ENCODE data around the gene CROT.

The CROT gene

DNA sequence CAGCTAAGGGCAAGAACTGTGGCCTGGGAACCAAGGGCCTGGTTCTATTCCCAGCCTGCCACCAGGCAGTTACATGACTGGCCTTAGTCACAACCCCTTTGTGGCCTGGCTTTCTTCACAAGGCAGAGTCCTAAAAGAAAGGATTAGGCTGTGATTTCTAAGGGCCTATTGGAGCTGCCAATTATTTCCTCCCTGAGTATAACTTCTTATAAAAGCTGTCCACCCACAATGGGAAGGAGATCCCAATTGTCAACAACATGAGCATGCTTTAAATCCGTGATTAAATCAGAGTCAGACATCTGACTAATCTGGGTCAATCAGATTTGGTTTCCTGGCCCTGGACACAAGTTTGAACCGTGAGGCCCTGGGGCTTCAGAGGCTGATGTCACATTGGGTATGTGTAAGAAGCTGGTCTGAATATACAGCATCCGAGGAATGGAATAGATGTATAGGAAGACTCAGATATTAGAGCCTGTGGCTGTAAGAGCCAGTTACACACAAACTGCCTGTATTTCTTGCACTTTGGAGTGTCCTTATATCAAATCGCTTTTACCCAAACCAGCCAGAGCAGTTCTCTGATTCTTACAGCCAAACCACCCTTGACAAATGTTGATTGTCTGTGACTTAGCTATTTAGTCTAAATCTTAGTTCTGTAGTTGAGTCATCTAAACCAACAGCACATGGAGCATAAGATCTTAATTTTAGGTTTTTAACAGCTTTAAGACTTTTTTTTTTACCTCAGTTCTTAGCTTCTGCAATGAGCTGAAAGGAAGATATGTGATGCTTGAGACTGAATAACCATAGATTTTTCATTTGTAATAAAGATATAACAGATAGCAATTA is 68.7 kb downstream of the CROT start:
- CTCF ChIA-PET = interaction anchor here (1.0 kb wide), 3 partner anchors 101 to 488 kb away, joined by 3 to 5 read pairs (median 5); no protein-coding TSS in a partner anchor
- H3K9me3 Mint-ChIP-seq = no peaks in the 10 kb centered on the region
- no peak for DNase-seq
- no peak overlapping the region for H3K4me3 Mint-ChIP-seq
- no peak overlapping the region for H3K27ac Mint-ChIP-seq
- H3K4me1 Mint-ChIP-seq = no peaks in the 10 kb centered on the region
- peaks cover 4% of the 10 kb centered on the region for H3K27me3 Mint-ChIP-seq
- H3K36me3 Mint-ChIP-seq = no peaks in the 10 kb centered on the region

DNA sequence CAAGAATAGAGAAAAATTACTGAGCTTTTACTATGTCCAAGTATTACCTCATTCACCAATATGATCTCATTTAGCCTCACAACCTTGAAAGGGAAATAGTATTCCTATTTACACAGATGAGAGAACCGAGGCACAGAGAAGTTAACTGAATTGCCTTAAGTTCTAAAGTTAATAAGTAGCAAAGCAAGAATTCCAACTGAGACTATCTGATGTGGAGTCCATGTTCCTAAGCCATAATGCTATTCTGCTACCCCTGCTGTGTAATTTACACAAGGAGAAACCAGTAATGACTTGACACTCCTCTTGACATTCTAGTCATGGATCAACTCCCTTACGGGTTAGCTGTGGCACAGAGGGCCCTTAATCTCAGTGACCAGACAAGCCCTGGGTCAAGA is 69.3 kb downstream of the CROT start:
- H3K9me3 Mint-ChIP-seq = no peaks in the 10 kb centered on the region
- H3K36me3 Mint-ChIP-seq = no peaks in the 10 kb centered on the region
- H3K4me3 Mint-ChIP-seq = no peak overlapping the region
- no peak overlapping the region for H3K27ac Mint-ChIP-seq
- peaks cover 4% of the 10 kb centered on the region for H3K27me3 Mint-ChIP-seq
- H3K4me1 Mint-ChIP-seq = no peaks in the 10 kb centered on the region
- CTCF ChIA-PET = interaction anchor here (1.0 to 1.5 kb wide), 4 partner anchors 101 to 489 kb away, joined by 3 to 5 read pairs (median 4); partner anchors contain the start of gene DMTF1
- DNase-seq = no peak

DNA sequence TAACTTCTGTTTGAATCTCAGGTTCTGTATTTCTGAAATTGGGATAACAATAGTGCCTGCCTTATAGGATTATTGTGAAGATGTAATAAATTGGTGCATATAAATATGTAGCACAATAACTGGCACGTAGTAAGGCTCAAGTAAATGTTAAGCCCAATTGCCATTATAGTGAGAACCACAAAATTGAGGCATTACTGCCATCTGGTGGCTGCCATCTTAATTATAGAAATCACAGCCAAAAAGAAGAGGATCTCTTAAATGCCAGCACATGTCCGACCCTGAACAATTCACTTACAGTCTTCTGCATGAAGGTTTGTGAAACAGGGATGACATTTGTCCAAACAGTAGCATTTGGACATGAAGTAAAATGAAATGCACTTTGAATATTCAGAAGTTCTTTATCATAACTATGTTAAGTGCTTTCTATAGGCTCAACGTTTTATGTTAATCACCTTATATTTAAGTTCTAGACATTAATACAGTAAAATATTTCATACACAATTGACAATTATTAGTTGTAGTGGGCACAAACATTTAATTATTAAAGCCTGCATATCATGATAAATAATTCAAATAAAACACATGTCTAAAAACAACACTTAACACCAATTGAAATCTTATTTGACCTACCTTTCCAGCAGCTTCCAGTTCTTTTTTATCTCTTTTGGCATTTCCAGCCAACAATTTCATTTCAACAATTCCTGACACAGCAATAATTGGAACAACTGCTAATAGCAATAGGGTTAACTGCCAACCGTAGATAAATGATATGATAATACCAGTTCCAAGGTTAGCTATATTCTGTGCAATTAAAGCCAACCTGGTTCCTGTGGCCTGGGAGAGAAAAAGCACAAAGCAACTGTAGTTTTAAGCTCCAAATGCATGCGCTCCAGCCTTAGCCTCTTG is 71.5 kb downstream of the CROT start:
- Mint-ChIP-seq H3K4me3 (no peak overlapping the region), H3K36me3 (no peaks in the 10 kb centered on the region), H3K9me3 (no peaks in the 10 kb centered on the region), H3K4me1 (no peaks in the 10 kb centered on the region), H3K27ac (no peak overlapping the region), H3K27me3 (peaks cover 8% of the 10 kb centered on the region)
- peak; percentile 77 for DNase-seq
- CTCF ChIA-PET = interaction anchor here (0.6 to 3.3 kb wide), 20 partner anchors 10 to 556 kb away, joined by 3 to 28 read pairs (median 4); partner anchors contain the start of gene CROT

DNA sequence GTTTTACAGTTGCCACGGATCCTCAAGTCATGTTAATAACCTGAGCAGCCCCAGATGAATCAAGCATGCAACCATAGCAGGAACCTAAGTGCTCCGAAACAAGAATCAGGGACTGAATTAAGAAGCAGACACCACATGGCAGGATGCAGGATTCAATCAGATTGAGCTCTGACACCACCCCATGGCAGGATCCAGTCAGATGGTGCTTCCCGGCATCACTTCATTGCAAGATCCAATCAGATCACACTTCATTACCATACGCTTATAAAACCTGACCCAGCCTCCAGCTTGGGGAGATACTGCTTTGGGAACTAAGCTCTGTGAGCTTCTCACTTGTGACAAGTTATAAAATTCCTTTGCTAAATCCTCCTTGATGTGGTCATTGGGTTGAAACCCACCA is 74.7 kb downstream of the CROT start:
- no peak for DNase-seq
- Mint-ChIP-seq H3K4me1 (no peaks in the 10 kb centered on the region), H3K36me3 (no peaks in the 10 kb centered on the region), H3K4me3 (no peak overlapping the region), H3K27me3 (peaks cover 8% of the 10 kb centered on the region), H3K27ac (no peak overlapping the region), H3K9me3 (no peaks in the 10 kb centered on the region)
- CTCF ChIA-PET = no interaction called here

DNA sequence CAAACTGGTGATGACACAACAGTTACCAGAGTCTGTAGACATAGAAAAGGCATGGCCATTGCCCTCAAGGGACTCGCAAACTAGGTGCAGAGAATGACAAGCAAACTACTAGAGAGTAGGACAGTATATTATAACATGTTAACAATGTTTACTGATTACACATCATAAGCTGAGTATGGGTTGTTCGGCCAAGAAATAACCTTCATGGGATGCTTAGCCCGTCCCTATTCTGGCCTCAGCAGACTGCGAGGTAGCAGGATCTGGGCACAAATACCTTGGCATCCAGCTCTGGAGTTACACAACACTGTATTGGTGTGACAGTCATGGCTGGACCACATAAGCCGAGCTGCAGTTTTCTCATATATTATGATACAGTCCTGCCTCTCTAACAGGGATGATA is 78.6 kb downstream of the CROT start:
- no peaks in the 10 kb centered on the region for H3K4me1 Mint-ChIP-seq
- no peak for DNase-seq
- no peaks in the 10 kb centered on the region for H3K36me3 Mint-ChIP-seq
- no peak overlapping the region for H3K27ac Mint-ChIP-seq
- CTCF ChIA-PET = interaction anchor here (1.0 kb wide), 1 partner anchor 108 kb away, joined by 3 read pairs; no protein-coding TSS in a partner anchor
- H3K4me3 Mint-ChIP-seq = no peak overlapping the region
- peaks cover 10% of the 10 kb centered on the region for H3K27me3 Mint-ChIP-seq
- H3K9me3 Mint-ChIP-seq = no peaks in the 10 kb centered on the region

DNA sequence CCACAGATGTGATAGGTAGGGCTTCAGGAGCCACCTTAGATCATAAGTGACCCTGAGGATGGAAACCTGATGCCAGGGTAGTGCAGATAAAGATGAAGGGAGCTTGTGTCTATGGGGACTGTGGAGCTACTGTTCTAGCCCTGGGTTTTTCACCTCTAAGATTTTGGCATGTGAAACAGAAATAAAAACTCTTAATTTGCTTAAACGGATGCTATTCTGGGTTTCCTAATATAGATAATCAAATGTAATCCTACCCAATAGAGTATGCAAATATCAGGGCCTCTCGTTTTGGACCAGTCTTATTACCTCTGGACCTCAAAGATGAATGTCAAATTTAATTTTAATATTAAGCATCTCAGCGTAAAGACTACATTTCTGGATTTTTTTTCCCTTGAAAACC is 80.7 kb downstream of the CROT start:
- Mint-ChIP-seq H3K27me3 (peaks cover 6% of the 10 kb centered on the region), H3K27ac (no peak overlapping the region), H3K9me3 (no peaks in the 10 kb centered on the region), H3K36me3 (no peaks in the 10 kb centered on the region), H3K4me1 (no peaks in the 10 kb centered on the region), H3K4me3 (no peak overlapping the region)
- DNase-seq = no peak
- CTCF ChIA-PET = interaction anchor here (0.6 kb wide), 1 partner anchor 46 kb away, joined by 3 read pairs; no protein-coding TSS in a partner anchor

DNA sequence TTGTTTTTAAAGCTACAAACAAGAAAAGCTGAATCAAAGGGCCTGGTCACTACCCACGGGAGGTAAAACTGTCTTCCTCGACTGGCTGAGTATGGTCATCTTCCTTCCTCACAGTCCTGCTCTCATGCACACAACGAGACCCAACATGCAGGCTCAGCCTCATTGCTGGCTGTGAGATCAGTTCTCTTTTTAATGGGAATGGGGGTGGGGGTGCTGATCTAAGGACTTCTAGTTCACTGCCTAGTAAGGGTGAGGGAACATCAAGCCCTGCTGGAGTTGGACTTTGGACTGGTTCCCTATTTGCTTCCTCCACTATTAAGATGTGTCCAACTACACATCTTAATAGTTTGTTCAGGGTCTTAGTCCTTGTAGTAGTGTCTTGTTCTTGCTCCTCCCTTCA is 81.8 kb downstream of the CROT start:
- H3K27me3 Mint-ChIP-seq = peaks cover 6% of the 10 kb centered on the region
- no peak for DNase-seq
- H3K36me3 Mint-ChIP-seq = no peaks in the 10 kb centered on the region
- CTCF ChIA-PET = interaction anchor here (1.5 kb wide), 1 partner anchor 115 kb away, joined by 3 read pairs; no protein-coding TSS in a partner anchor
- H3K4me3 Mint-ChIP-seq = no peak overlapping the region
- no peaks in the 10 kb centered on the region for H3K4me1 Mint-ChIP-seq
- H3K27ac Mint-ChIP-seq = no peak overlapping the region
- no peaks in the 10 kb centered on the region for H3K9me3 Mint-ChIP-seq

DNA sequence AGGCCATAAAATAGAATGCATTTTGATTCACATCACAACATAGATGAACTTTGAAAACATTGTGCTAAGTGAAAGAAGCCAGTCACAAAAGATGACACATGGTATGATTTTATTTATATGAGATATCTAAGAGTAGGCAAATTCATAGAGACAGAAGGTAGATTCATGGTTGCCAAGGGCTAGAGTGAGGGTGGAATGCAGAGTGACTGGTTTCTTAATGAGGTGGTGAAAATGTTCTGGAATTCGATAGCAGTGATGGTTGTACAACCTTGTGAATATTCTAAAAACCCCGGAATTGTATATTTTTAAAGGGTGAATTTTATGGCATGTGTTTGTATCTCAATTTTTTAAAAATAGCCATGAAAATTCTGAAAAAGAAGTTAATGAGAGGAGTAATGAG is 87.1 kb downstream of the CROT start:
- H3K9me3 Mint-ChIP-seq = no peaks in the 10 kb centered on the region
- DNase-seq = no peak
- CTCF ChIA-PET = no interaction called here
- H3K4me3 Mint-ChIP-seq = no peak overlapping the region
- no peaks in the 10 kb centered on the region for H3K36me3 Mint-ChIP-seq
- no peak overlapping the region for H3K27ac Mint-ChIP-seq
- H3K4me1 Mint-ChIP-seq = no peaks in the 10 kb centered on the region
- peaks cover 4% of the 10 kb centered on the region for H3K27me3 Mint-ChIP-seq

DNA sequence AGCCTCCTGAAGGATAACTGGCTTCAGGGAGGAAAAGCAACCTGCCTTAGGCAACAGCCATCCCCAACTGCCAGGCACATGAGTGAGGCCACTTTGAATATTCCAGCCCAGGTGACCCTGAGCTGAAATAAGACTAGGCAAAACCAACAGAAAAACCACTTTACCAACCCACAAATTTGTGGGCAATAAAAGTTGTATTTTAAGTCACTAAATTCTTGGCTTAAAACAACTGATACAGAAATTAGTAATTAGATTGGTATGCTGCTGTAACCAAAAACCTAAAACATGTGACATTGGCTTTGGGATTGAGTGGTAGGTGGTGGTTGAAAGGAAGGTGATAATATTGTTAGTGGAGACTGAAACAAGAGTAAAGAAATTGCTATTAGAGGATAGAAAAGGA is 90.1 kb downstream of the CROT start:
- no peaks in the 10 kb centered on the region for H3K36me3 Mint-ChIP-seq
- no peak for DNase-seq
- H3K27ac Mint-ChIP-seq = no peak overlapping the region
- no peaks in the 10 kb centered on the region for H3K9me3 Mint-ChIP-seq
- CTCF ChIA-PET = no interaction called here
- no peaks in the 10 kb centered on the region for H3K4me1 Mint-ChIP-seq
- no peak overlapping the region for H3K4me3 Mint-ChIP-seq
- H3K27me3 Mint-ChIP-seq = no peaks in the 10 kb centered on the region

DNA sequence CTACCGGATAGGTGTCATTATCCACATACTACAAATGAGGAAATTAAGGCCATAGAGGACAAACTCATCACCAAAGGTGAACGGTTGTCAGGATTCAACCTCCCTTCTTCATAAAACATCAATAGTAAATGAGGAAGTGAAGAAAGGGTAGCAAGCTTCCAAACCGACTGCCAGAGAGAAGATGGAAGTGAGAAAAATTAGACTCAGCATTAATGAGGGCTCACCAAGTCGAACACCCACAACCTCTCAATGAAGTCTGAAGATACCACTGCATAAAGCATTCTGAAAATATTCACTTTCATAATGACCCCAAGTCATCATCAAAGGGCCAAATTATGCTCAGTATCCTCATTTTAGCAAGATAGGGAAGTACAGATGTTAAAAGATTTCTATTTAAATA is 100.4 kb downstream of the CROT start:
- no peaks in the 10 kb centered on the region for H3K9me3 Mint-ChIP-seq
- CTCF ChIA-PET = no interaction called here
- no peaks in the 10 kb centered on the region for H3K36me3 Mint-ChIP-seq

DNA sequence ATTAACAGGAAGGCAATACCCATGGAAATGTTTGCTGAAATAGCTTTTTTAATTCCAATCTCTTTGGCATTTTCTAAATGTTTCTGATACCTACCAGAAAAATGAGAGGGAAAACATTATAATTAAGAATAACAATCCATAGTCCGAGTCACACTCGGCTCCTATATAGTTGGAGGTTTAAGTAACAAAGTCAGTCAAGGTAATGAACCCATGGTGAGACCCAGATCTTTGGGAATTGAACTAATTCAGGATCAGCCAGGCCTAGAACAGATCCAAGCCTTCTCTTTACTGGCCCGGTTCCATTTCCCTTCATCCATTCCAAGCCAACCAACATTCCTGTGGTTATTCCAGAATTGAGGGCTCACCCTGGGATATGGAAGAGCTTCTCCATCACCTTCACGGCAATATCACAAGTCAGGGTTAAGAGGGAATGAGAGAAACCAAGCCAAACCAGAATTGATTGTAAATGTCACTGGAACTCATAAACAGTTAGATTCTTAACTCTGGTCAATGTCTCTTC is 101.7 kb downstream of the CROT start:
- CTCF ChIA-PET = no interaction called here
- no peak overlapping the region for H3K4me3 Mint-ChIP-seq
- H3K9me3 Mint-ChIP-seq = no peaks in the 10 kb centered on the region
- H3K27me3 Mint-ChIP-seq = peaks cover 15% of the 10 kb centered on the region
- H3K4me1 Mint-ChIP-seq = no peaks in the 10 kb centered on the region
- no peak for DNase-seq
- no peaks in the 10 kb centered on the region for H3K36me3 Mint-ChIP-seq
- H3K27ac Mint-ChIP-seq = no peak overlapping the region

More for the DNA sequence above, 100.4 kb downstream of the CROT start:
- H3K27me3 Mint-ChIP-seq = peaks cover 15% of the 10 kb centered on the region
- no peak for DNase-seq
- no peak overlapping the region for H3K4me3 Mint-ChIP-seq
- no peaks in the 10 kb centered on the region for H3K4me1 Mint-ChIP-seq
- no peak overlapping the region for H3K27ac Mint-ChIP-seq

DNA sequence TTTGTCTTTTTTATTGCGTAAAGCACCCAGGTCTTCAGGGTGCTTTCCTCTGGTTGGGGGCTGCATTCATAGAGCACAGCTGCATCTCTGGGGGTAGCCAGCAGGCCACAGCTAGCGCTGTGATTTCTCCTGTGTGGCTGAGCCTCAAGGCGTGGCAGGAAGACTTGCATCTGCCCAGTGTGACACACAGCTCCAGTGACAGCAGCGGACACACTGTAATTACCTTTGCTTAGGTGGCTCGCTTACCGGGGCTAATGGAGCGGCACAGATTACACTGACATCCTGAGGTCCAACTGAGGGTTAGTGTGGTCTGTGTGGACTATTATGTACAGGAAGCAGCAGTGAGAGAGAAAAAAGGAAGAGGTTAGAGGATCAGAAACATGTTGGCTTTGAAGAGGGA is 102.9 kb downstream of the CROT start:
- no peak for DNase-seq
- Mint-ChIP-seq H3K4me3 (no peak overlapping the region), H3K27me3 (peaks cover 12% of the 10 kb centered on the region), H3K36me3 (no peaks in the 10 kb centered on the region), H3K27ac (no peak overlapping the region), H3K9me3 (no peaks in the 10 kb centered on the region), H3K4me1 (no peaks in the 10 kb centered on the region)
- CTCF ChIA-PET = no interaction called here
